ENCODE results near the gene STK16.

DNA sequence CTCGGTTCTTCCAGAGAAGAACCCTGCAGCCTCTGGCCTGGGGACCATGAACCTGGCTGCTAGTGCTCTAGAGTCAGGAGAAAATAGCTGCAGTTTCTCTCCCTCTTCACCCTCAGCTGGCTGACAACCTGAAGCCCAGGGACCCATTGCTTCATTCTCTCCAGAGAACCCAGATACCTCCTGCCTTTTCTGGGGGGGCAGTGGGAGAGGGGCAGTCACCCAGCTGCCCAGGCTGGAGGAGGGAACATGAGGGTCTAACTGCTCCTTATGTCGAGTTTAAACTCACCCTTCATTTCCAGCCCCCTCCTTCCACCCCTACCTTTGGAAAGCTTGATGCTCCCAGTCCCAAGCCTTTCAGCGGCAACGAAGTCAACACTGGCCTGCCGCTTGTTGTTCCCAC lies 46.3 kb upstream of the STK16 start:
- TF ChIP-seq POLR2AphosphoS5 (IDR thresholded peaks at IDR 0.05), result no peak
- TF ChIP-seq, protein P1, sequence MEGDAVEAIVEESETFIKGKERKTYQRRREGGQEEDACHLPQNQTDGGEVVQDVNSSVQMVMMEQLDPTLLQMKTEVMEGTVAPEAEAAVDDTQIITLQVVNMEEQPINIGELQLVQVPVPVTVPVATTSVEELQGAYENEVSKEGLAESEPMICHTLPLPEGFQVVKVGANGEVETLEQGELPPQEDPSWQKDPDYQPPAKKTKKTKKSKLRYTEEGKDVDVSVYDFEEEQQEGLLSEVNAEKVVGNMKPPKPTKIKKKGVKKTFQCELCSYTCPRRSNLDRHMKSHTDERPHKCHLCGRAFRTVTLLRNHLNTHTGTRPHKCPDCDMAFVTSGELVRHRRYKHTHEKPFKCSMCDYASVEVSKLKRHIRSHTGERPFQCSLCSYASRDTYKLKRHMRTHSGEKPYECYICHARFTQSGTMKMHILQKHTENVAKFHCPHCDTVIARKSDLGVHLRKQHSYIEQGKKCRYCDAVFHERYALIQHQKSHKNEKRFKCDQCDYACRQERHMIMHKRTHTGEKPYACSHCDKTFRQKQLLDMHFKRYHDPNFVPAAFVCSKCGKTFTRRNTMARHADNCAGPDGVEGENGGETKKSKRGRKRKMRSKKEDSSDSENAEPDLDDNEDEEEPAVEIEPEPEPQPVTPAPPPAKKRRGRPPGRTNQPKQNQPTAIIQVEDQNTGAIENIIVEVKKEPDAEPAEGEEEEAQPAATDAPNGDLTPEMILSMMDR (IDR thresholded peaks at IDR 0.05 in 8 of 11, conservative IDR thresholded peaks at IDR 0.05 in 3 of 11), result no peak
- no peak for TF ChIP-seq POLR2A (IDR thresholded peaks at IDR 0.05)
